ENCODE results near the gene FLAD1.
"Not testable (repeated sequence)": the region's sequence is repeated elsewhere in the genome, so short reads cannot be mapped to it uniquely, and the experiment has no call there.

FLAD1 gene

DNA sequence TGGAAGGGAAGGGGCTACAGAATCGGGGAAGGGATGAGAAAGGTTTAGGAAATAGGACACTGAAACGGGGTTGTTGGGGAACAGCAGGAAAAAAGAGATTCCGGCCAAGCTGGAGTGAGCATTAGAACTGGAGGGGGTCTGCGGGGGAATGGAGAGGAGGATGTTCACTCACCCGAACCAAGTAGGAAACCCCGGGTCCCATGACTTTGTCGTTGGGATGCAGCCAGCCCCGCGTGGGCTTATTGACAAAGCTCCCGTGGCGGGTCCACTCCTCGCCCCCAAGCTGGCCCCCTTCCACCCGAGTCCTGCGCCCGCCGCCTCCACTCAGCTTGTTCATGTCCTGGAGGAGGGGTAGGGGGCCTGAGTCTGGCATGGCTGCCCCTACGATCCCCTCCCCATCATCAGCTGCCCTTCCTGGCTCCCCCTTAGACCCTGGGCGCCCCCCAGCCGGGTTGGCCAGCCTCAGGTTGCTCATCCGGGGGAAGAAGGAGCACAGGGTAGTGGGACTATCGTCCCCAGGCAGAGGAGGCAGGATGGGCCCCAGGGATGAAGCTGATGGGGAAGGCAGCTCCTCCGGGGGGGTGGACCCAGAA is 13.2 kb upstream of the FLAD1 start:
- DNase-seq = no peak

GRCh38 chr1:154970631-154971340 is 12.4 kb upstream of the FLAD1 start, which contains the start of gene SHC1:
Gene SHC1, minus strand, starts transcription at chr1:154970747. Its CDS starts 221 bp downstream, at chr1:154970526.
- DNase-seq = peak; percentile 75 to 82

DNA sequence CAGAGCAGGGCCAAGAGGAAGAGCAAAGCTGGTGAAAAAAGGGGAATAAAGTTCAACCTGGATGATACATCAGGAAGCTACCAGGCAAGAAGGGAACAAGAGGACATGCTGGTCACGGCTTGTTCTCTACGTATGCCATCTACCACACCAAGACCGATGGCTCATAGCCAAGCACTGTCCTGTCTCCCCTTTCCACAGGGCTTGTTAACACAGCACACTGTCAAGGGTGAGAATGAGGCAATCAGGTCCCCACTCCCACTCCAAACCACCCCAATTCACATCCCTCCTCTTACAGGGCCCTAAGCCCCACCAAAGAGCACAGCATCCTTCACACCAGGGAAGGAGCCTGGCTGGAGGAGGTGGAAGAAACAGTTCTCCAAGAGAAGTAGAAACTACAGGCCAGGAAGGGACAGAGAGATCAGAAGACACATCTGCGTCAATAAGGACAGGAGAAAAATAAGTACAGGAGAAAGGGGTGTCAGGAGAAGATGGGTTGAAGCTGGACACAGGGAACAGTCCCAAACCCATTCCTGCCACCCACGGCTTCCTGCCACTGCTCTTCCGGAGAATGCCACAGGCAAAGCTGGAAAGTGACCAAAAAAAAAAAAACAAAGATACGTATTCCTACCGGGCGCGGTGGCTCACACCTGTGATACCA is 11.7 kb upstream of the FLAD1 start:
- peak in 1 of 2 experiments; percentile 56 for DNase-seq

- DNase-seq = no peak
These were observed 11.0 kb upstream of the FLAD1 start for GRCh38 chr1:154972213-154972516.

DNA sequence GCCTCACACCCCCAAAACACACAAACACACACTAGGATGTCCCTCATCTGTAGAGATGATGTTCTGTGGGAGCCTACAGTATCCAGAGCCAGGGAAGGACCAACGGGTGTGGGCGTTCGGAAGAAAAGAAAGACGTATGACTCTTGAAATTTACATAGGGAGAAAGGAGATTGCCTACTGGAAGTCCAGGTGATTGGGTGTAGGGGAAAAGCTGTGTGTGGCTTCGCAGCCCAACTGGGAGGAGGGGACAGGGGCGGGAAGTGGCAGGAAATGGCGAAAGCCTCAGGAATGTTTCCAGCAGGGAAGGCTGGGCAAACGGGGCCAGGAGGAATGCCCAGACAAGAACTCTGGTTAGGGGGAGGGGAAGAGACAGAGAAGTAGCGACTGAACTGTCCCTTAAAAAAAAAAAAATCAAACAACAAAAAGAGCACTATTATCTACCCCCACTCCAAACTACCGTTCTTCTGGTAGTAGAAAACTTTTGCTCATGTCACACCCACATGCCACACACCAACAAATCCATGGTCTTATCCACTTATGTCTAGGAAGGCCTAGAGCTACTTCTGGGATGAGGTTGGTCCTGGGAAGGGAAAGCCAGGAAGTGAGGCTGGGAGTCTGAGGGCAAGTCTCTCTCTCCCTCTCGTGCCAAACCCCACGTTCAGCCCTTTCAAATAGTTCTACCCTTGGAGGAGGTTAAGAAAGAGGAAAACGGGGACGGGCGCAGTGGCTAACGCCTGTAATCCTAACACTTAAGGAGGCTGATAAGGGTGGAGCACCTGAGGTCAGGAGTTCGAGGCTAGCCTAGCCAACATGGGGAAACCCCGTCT is 10.4 kb upstream of the FLAD1 start:
- DNase-seq = peak; percentile 71 to 91

- peak; percentile 95 to 97 for DNase-seq
These were observed 9.6 kb upstream of the FLAD1 start for GRCh38 chr1:154973344-154974101.

GRCh38 chr1:154974102-154974807 is 8.9 kb upstream of the FLAD1 start, which contains the start of gene CKS1B:
Gene CKS1B, plus strand, starts transcription at chr1:154974681. Its CDS starts 65 bp downstream, at chr1:154974746.
- DNase-seq = peak; percentile 97 to 98

DNA sequence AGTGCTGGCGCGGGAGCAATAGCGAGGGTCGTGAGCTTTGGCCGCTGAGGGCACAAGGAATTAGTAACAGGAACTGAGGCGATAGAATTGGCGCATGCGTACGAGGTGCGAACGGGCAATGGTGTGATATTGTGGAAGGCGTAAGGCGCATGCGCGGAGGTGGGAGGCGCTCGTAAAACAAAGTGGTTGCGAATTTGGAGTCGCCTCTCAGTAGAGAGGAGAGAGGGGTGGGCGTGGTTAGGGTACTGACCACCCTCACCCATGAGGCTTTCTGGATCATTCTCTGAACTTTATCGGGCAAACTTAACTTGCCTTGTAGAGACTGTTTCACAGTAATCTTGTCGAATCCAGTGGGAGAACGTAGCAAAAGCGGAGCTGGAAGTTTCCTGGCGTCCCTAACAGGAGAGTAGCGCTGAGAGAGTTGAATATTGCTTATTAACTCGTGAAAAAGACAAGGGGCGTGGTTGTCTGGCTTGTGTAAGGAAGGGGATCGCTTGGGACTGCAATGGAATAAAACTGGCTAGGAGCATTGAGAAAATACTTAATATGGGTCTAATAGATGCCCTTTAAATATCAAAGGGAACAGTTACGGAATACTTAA is 8.2 kb upstream of the FLAD1 start:
- peak; percentile 80 to 92 for DNase-seq

GRCh38 chr1:154975409-154976059 is 7.6 kb upstream of the FLAD1 start:
- no peak for DNase-seq

- not testable (repeated sequence) for DNase-seq
These were observed 5.4 kb upstream of the FLAD1 start for GRCh38 chr1:154977762-154978161.

DNA sequence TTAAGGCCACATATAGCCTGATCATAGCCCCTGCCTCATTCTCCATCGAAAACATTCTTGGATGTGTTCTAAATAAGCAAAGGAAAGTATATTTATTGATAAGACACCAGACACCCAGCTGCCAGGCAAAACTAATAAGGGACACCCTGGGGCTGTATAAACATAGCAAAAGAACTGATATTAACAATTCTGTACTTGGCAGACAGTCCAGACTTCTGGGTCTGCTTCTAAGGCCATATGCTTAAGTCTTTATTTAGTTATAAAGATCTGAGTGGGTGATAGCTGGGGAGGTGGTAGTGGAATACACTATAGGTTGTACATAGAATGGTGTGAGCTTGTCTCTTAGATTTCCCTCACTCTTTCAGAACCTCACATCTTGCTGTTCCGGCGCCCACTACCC is 4.8 kb upstream of the FLAD1 start:
- DNase-seq = no peak

DNA sequence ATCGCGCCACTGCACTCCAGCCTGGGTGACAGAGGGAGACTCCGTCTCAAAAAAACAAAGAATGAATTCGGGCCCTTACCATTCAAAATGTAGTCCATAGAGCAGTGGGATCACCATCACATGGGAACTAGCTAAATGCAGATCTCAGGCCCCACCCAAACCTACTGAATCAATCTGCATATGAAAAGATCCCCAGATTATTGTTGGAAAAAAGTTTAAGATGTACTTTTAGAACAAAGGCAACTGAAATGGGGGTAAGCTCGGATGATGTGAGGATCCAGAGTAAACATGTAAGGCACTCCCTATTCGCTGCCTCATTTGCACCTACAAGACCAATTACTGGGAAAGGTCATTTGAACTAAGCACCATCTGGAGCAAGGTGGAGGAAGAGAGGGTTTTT is 803 bp upstream of the FLAD1 start:
- DNase-seq = no peak

GRCh38 chr1:154983776-154984466 is 777 bp downstream of the FLAD1 start:
- no peak for DNase-seq

- not testable (repeated sequence) for DNase-seq
These were observed 3.6 kb downstream of the FLAD1 start for GRCh38 chr1:154986736-154987135.

GRCh38 chr1:154987326-154987725 is 4.2 kb downstream of the FLAD1 start:
- no peak for DNase-seq

GRCh38 chr1:154988058-154988954 is 5.2 kb downstream of the FLAD1 start:
- DNase-seq = no peak

DNA sequence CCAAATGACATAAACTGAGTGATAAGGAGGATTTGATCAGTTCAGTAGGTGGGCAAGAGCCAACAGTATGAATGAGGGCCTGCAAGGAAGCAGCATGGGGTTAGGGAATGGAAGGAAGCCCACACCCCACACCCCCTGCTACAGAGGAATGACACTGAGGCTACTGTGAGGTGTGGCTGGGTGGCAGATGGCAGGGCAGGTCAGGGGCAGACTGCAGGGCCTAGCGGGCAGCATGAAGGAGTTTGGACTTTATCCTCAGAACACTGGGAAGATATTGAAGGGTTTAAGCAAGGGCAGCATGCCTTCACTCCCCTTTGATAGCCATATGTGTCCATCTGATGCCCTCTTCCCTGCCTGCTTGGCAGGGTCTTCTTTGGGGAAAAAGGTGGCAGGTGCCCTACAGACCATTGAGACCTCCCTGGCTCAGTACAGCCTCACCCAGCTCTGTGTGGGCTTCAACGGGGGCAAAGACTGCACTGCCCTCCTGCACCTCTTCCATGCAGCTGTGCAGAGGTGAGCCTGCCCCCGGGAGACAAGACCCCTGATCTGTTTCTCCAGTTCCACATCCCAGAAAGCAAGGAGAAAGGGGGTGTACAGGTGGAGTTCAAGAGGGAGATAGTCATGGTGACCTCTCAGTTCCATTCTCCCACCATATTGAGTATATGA is 6.2 kb downstream of the FLAD1 start:
- no peak for DNase-seq

GRCh38 chr1:154990276-154990675 is 7.1 kb downstream of the FLAD1 start:
- DNase-seq = no peak

Data from SW 1271 (cell line).